ENCODE measurements around the gene DDX59. TPM values are rescaled to one million over a fixed set of nuclear protein-coding genes. Genes with fewer than 3 reads are reported as not detected.

DDX59 gene
- total and polyA plus RNA-seq, 2 experiments from 2014 or later = 9.6 to 13.3 TPM

- no peaks in the 10 kb centered on the region for H3K27me3 ChIP-seq
- peak overlapping the region; percentile 84 for H3K27ac ChIP-seq
- H3K9me3 ChIP-seq (ENCODE audit: low read depth) = no peaks in the 10 kb centered on the region
- no peak for TF ChIP-seq CTCF (IDR thresholded peaks at IDR 0.05; ENCODE audit: low read depth, low read length)
- peak overlapping the region; percentile 72 for H3K4me3 ChIP-seq
- no peaks in the 10 kb centered on the region for H3K36me3 ChIP-seq
- H3K4me1 ChIP-seq (ENCODE audit: low read depth) = peaks cover 15% of the 10 kb centered on the region
- peak; percentile 52 to 82 for DNase-seq (ENCODE audit: low read depth in 1 of 2, low spot score in 1 of 2)
Measured at GRCh38 chr1:200670242-200671118, 773 bp upstream of the DDX59 start.

GRCh38 chr1:200668514-200669313, 993 bp downstream of the DDX59 start:
- Histone ChIP-seq H3K4me3 (peak overlapping the region; percentile 72), H3K27me3 (no peaks in the 10 kb centered on the region), H3K9me3 (ENCODE audit: low read depth) (no peaks in the 10 kb centered on the region), H3K4me1 (ENCODE audit: low read depth) (peaks cover 15% of the 10 kb centered on the region), H3K36me3 (peaks cover 7% of the 10 kb centered on the region), H3K27ac (peak overlapping the region; percentile 98)
- no peak for TF ChIP-seq CTCF (IDR thresholded peaks at IDR 0.05; ENCODE audit: low read depth, low read length)
- no peak for DNase-seq (ENCODE audit: low read depth in 1 of 2, low spot score in 1 of 2)

DNA sequence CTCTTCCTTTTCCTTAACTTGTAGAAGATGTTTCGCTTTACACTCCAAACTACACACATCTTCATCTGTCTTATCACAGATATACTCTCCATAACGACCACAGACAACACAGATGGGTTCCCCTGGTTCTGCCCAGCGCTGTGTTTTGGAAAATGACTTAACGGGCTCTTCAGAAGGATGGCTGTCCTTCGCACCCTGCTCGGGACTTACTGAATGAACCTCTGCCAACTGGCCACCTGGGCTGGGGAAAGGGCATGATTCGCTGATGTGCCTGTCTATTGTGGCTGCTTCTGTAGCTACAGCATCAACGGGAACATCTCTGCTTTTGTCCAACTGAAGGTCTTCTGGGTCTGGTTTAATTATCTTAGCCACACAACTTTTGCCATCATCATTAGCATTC, 3.4 kb downstream of the DDX59 start:
- H3K4me1 ChIP-seq (ENCODE audit: low read depth) = peaks cover 13% of the 10 kb centered on the region
- peak overlapping the region; percentile 30 for H3K27ac ChIP-seq
- peaks cover 17% of the 10 kb centered on the region for H3K36me3 ChIP-seq
- H3K4me3 ChIP-seq = no peak overlapping the region
- no peaks in the 10 kb centered on the region for H3K27me3 ChIP-seq
- DNase-seq (ENCODE audit: low read depth in 1 of 2, low spot score in 1 of 2) = no peak
- H3K9me3 ChIP-seq (ENCODE audit: low read depth) = no peaks in the 10 kb centered on the region
- TF ChIP-seq CTCF (IDR thresholded peaks at IDR 0.05; ENCODE audit: low read depth, low read length) = no peak

- Histone ChIP-seq H3K27me3 (no peaks in the 10 kb centered on the region), H3K4me1 (ENCODE audit: low read depth) (peaks cover 9% of the 10 kb centered on the region), H3K9me3 (ENCODE audit: low read depth) (no peaks in the 10 kb centered on the region), H3K27ac (peak overlapping the region; percentile 30), H3K36me3 (peaks cover 18% of the 10 kb centered on the region), H3K4me3 (no peak overlapping the region)
- DNase-seq (ENCODE audit: low read depth in 1 of 2, low spot score in 1 of 2) = peak in 1 of 2 donors; percentile 45
- TF ChIP-seq CTCF (IDR thresholded peaks at IDR 0.05; ENCODE audit: low read depth, low read length) = no peak
Measured at GRCh38 chr1:200665861-200666260, 3.8 kb downstream of the DDX59 start.

DNA sequence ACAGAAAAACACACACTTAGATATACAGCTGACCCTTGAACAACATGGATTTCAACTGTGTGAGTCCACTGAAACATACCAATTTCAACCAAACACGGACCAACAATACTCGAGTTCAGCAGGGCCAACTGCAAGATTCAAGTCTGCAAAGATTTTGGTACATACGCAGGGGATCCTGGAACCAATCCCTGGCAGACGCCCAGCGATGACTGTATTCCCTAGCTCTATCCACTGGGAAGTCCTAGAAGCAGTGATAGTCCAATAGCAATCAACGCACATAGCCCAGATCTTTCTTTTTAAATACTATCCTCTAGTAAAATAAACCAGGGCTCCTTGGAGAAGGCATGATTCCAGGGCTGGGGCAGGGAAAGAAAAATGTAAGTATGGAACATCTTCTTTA, 9.0 kb downstream of the DDX59 start:
- no peak overlapping the region for H3K27ac ChIP-seq
- H3K36me3 ChIP-seq = peaks cover 36% of the 10 kb centered on the region
- no peak for TF ChIP-seq CTCF (IDR thresholded peaks at IDR 0.05; ENCODE audit: low read depth, low read length)
- no peak overlapping the region for H3K4me3 ChIP-seq
- no peaks in the 10 kb centered on the region for H3K4me1 ChIP-seq (ENCODE audit: low read depth)
- H3K9me3 ChIP-seq (ENCODE audit: low read depth) = no peaks in the 10 kb centered on the region
- DNase-seq (ENCODE audit: low read depth in 1 of 2, low spot score in 1 of 2) = peak in 1 of 2 donors; percentile 53
- no peaks in the 10 kb centered on the region for H3K27me3 ChIP-seq

All from cardiac muscle cell (in vitro differentiated cells and primary cell).